GM12865 (cell line): Measurements from ENCODE around the gene MBTD1.
"Not testable (repeated sequence)": the region's sequence is repeated elsewhere in the genome, so short reads cannot be mapped to it uniquely, and the experiment has no call there.

Source experiments
- DNase-seq: peaks from one replicate; pipeline ENCODE4 v3.0.0; 2010; ENCODE audit warnings: low read depth
- H3K4me3 ChIP-seq: 2 replicates; pipeline ENCODE4 v1.5.1; 2011; ENCODE audit warnings: mild to moderate bottlenecking, low read depth, low read length, control low read depth
- TF ChIP-seq, protein P1 (sequence below): IDR thresholded peaks from 2 replicates; pipeline ENCODE4 v1.5.1; 2011; ENCODE audit warnings: low read length, control low read depth, low read depth, inconsistent platforms; ENCODE audit not compliant: insufficient read depth; ENCODE audit errors: missing control alignments

MBTD1 gene

DNA sequence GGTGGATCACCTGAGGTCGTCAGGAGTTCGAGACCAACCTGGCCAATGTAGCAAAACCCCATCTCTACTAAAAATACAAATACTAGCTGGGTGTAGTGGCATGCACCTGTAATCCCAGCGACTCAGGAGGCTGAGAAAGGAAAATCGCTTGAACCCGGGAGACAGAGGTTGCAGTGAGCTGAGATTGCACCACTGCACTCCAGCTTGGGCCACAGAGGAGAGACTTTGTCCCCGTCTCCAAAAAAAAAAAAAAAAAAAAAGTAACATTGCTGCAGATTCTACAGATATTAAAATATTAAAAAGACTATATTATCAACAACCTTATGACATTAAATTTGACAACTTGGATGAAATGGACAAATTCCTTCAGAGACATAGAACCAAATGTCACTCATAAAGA lies 25.7 kb downstream of the MBTD1 start:
- TF ChIP-seq, protein P1, sequence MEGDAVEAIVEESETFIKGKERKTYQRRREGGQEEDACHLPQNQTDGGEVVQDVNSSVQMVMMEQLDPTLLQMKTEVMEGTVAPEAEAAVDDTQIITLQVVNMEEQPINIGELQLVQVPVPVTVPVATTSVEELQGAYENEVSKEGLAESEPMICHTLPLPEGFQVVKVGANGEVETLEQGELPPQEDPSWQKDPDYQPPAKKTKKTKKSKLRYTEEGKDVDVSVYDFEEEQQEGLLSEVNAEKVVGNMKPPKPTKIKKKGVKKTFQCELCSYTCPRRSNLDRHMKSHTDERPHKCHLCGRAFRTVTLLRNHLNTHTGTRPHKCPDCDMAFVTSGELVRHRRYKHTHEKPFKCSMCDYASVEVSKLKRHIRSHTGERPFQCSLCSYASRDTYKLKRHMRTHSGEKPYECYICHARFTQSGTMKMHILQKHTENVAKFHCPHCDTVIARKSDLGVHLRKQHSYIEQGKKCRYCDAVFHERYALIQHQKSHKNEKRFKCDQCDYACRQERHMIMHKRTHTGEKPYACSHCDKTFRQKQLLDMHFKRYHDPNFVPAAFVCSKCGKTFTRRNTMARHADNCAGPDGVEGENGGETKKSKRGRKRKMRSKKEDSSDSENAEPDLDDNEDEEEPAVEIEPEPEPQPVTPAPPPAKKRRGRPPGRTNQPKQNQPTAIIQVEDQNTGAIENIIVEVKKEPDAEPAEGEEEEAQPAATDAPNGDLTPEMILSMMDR, result no peak
- H3K4me3 ChIP-seq, result no peak overlapping the region
- no peak for DNase-seq

DNA sequence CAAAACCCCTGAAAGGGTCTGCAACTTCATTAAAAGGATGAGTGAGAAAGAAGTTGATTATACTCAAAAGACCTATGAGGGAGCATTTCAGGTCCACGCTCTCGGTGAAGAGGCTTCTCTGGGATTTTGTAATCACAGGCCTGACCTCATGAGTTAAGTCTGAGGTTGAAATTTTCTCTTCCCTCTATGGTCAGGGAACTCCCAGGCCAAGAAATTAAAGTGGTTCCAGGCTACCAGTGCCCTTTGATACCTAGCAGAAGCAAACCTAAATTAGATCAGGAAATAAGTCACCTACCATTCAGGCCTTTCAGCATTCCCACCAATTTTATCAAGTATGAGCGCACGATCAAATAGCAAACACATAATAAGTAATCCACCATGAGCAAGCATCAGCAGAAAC lies 27.9 kb downstream of the MBTD1 start:
- DNase-seq, result no peak
- H3K4me3 ChIP-seq, result no peak overlapping the region
- TF ChIP-seq, protein P1, result no peak

DNA sequence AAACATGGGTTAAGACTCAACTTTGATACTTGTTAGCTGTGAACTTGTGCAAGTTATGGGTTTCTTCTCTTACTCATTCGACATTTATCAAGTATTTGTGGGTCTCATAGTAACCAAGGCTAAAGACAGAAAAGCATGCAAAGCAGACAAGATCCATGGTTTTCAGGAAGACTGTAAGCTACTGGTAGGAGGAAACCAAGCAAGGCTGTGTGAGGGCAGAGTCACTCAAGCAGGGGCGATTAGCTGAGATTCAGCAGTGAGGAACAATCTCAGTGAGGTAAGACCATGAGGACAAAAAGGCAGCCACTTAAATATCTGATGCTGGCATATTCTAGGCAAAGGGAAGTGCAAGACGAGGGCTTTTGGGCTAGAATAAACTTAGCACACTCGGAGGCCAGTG lies 29.5 kb downstream of the MBTD1 start:
- TF ChIP-seq, protein P1, result no peak
- H3K4me3 ChIP-seq, result no peak overlapping the region
- peak; percentile 17 for DNase-seq

DNA sequence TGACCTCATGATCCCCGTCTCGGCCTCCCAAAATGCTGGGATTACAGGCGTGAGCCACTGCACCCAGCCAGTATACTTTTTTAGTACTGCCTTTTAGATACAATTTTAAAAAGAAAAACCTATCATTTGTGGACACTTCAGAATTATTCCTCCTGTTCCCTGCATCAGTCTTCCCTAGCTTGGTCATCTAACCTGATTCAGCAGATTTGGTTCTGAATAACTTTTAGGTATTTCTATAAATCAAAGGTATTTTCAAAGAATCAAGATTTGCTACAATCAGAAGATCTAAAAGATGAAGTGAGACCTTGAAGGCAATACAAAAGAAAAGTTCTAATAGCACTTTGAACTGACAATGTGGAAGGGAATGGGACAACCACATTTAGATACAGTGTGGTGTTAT lies 30.0 kb downstream of the MBTD1 start:
- no peak for DNase-seq
- H3K4me3 ChIP-seq, result no peak overlapping the region
- TF ChIP-seq, protein P1, result no peak

DNA sequence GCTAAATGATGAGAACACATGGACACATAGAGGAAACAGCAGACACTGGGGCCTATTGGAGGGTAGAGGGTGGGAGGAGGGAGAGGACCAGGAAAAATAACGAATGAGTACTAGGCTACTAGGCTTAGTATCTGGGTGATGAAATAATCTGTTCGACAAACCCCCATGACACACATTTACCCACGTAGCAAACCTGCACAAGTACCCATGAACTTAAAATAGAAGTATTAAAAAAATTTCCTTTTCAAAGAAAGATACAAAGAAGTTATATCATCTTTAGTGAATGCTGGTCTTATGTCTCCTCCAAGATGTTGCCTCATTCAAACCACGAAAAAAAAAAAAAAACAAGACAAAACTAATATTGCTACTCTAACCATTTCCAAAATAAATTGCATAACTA lies 31.7 kb downstream of the MBTD1 start:
- DNase-seq, result no peak
- no peak overlapping the region for H3K4me3 ChIP-seq
- TF ChIP-seq, protein P1, result no peak

DNA sequence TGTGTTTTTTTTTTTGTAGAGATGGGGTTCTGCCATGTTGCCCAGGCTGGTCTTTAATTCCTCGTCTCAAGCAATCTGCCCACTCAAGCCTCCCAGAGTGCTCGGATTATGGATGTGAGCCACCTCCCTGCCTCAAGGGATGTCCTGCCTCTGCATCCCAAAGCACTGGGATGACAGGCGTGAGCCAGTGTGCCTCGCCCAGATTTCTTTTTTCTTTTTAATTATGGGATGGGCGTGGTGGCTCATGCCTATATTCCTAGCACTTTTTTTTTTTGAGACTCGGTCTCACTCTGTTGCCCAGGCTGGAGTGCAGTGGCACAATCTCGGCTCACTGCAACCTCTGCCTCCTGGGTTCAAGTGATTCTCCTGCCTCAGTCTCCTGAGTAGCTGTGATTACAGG lies 34.3 kb downstream of the MBTD1 start:
- not testable (repeated sequence) for DNase-seq, H3K4me3 ChIP-seq

DNA sequence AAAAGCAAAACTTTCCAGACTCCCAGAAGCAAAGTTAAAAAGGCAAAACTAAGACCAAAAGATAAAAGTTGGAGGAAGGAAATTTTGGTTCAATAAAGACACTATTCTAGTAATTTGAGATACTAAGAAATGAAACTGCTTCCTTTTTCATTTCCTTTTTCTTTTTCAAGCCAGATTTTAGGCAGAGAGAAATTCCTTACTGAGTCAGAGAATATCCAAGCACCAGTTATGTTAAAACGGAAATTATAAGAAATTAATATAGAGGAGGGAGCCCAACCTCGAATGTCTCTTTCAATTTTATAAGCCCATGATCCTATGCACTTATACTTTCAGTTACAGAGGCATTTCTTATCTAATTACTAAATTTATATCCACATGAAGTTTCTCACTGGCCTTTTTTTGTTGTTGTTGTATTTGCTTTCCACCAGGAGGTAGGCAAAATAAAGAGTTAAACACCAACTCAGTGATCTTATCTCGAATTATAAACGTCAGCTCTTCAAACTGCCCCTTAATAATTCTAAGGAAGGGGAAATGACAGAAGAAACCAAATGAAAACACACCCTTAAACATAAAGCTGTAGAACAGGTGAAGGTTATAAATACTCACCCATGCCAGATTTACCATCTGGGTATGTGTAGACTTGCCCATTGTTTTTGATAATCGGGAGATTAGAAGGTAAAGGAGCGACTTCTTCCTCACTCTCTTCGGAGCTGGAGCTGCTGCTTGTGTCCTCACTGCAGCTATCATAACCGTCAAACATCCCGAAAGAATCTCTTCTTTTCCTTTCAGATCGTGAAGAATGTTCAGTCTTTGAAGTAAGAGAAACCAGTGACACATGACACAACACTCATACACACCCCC lies 35.2 kb downstream of the MBTD1 start:
- no peak overlapping the region for H3K4me3 ChIP-seq
- DNase-seq, result no peak
- TF ChIP-seq, protein P1, result no peak
